ENCODE measurements around the gene EXOC8.
"Not testable (repeated sequence)": the region's sequence is repeated elsewhere in the genome, so short reads cannot be mapped to it uniquely, and the experiment has no call there.

The EXOC8 gene

GRCh38 chr1:231353086-231353485, 15.4 kb upstream of the EXOC8 start:
- DNase-seq (ENCODE audit: low spot score), result no peak

- DNase-seq (ENCODE audit: low spot score), result no peak
Observed at GRCh38 chr1:231351816-231352215, 14.2 kb upstream of the EXOC8 start.

- not testable (repeated sequence) for DNase-seq (ENCODE audit: low spot score)
Observed at GRCh38 chr1:231348856-231349255, 11.2 kb upstream of the EXOC8 start.

- no peak for DNase-seq (ENCODE audit: low spot score)
Observed at GRCh38 chr1:231348442-231348841, 10.8 kb upstream of the EXOC8 start.

- no peak for DNase-seq (ENCODE audit: low spot score)
Observed at GRCh38 chr1:231347961-231348360, 10.3 kb upstream of the EXOC8 start.

- no peak for DNase-seq (ENCODE audit: low spot score)
Observed at GRCh38 chr1:231340328-231341013, 2.8 kb upstream of the EXOC8 start.

GRCh38 chr1:231338270-231339128, 847 bp upstream of the EXOC8 start, which contains the start of gene SPRTN:
Gene SPRTN, plus strand, starts transcription at chr1:231338293. Its CDS starts 91 bp downstream, at chr1:231338384.
- DNase-seq (ENCODE audit: low spot score), result no peak

GRCh38 chr1:231337043-231337471, 595 bp downstream of the EXOC8 start:
- DNase-seq (ENCODE audit: low spot score), result no peak

GRCh38 chr1:231335663-231336602, 1.7 kb downstream of the EXOC8 start:
- DNase-seq (ENCODE audit: low spot score), result no peak

- no peak for DNase-seq (ENCODE audit: low spot score)
Observed at GRCh38 chr1:231334952-231335351, 2.7 kb downstream of the EXOC8 start.

- DNase-seq (ENCODE audit: low spot score), result no peak
Observed at GRCh38 chr1:231334079-231334666, 3.5 kb downstream of the EXOC8 start.

- DNase-seq (ENCODE audit: low spot score), result no peak
Observed at GRCh38 chr1:231332761-231333160, 4.9 kb downstream of the EXOC8 start.

GRCh38 chr1:231329483-231329882, 8.2 kb downstream of the EXOC8 start:
- DNase-seq (ENCODE audit: low spot score), result no peak

- no peak for DNase-seq (ENCODE audit: low spot score)
Observed at GRCh38 chr1:231327617-231328016, 10.0 kb downstream of the EXOC8 start.

GRCh38 chr1:231326248-231326647, 11.4 kb downstream of the EXOC8 start:
- DNase-seq (ENCODE audit: low spot score), result no peak

GRCh38 chr1:231324660-231325059, 13.0 kb downstream of the EXOC8 start:
- no peak for DNase-seq (ENCODE audit: low spot score)

GRCh38 chr1:231322880-231323530, 14.6 kb downstream of the EXOC8 start:
- no peak for DNase-seq (ENCODE audit: low spot score)

GRCh38 chr1:231319080-231319479, 18.6 kb downstream of the EXOC8 start:
- DNase-seq (ENCODE audit: low spot score), result no peak

GRCh38 chr1:231318568-231318967, 19.1 kb downstream of the EXOC8 start:
- DNase-seq (ENCODE audit: low spot score), result no peak

- no peak for DNase-seq (ENCODE audit: low spot score)
Observed at GRCh38 chr1:231318015-231318355, 19.7 kb downstream of the EXOC8 start.

GRCh38 chr1:231317306-231318014, 20.2 kb downstream of the EXOC8 start:
- no peak for DNase-seq (ENCODE audit: low spot score)
